Astrocyte of the cerebellum (primary cell): ENCODE results near the gene IGHMBP2.

Source experiments
- DNase-seq: peaks from one replicate; pipeline ENCODE4 v3.0.0-alpha.2; 2011; ENCODE audit warnings: low read depth
- H3K4me3 ChIP-seq: 2 replicates; pipeline ENCODE4 v1.5.1; 2011; ENCODE audit warnings: mild to moderate bottlenecking, low read depth, low read length, moderate library complexity
- in situ Hi-C: cut with HindIII; loops from 2 replicates; pipeline ENCODE4 v1.10.0; 2017; ENCODE audit warnings: low sequenced_read_pairs
- TF ChIP-seq, protein P1 (sequence below): IDR thresholded peaks from 2 replicates; pipeline ENCODE4 v1.5.1; 2012; ENCODE audit warnings: low read length, low read depth, moderate library complexity, mild to moderate bottlenecking; ENCODE audit errors: missing control alignments

The IGHMBP2 gene

GRCh38 chr11:68935066-68935465 is 31.4 kb downstream of the IGHMBP2 start:
- in situ Hi-C loops = no loop called here
- no peak for DNase-seq
- TF ChIP-seq, protein P1, sequence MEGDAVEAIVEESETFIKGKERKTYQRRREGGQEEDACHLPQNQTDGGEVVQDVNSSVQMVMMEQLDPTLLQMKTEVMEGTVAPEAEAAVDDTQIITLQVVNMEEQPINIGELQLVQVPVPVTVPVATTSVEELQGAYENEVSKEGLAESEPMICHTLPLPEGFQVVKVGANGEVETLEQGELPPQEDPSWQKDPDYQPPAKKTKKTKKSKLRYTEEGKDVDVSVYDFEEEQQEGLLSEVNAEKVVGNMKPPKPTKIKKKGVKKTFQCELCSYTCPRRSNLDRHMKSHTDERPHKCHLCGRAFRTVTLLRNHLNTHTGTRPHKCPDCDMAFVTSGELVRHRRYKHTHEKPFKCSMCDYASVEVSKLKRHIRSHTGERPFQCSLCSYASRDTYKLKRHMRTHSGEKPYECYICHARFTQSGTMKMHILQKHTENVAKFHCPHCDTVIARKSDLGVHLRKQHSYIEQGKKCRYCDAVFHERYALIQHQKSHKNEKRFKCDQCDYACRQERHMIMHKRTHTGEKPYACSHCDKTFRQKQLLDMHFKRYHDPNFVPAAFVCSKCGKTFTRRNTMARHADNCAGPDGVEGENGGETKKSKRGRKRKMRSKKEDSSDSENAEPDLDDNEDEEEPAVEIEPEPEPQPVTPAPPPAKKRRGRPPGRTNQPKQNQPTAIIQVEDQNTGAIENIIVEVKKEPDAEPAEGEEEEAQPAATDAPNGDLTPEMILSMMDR = no peak
- no peak overlapping the region for H3K4me3 ChIP-seq

GRCh38 chr11:68935516-68936357 is 32.0 kb downstream of the IGHMBP2 start:
- no peak for DNase-seq
- no peak overlapping the region for H3K4me3 ChIP-seq
- in situ Hi-C loops = no loop called here
- TF ChIP-seq, protein P1 = no peak

GRCh38 chr11:68936358-68936636 is 32.6 kb downstream of the IGHMBP2 start:
- no peak for DNase-seq
- in situ Hi-C loops = no loop called here
- no peak overlapping the region for H3K4me3 ChIP-seq
- TF ChIP-seq, protein P1 = no peak

DNA sequence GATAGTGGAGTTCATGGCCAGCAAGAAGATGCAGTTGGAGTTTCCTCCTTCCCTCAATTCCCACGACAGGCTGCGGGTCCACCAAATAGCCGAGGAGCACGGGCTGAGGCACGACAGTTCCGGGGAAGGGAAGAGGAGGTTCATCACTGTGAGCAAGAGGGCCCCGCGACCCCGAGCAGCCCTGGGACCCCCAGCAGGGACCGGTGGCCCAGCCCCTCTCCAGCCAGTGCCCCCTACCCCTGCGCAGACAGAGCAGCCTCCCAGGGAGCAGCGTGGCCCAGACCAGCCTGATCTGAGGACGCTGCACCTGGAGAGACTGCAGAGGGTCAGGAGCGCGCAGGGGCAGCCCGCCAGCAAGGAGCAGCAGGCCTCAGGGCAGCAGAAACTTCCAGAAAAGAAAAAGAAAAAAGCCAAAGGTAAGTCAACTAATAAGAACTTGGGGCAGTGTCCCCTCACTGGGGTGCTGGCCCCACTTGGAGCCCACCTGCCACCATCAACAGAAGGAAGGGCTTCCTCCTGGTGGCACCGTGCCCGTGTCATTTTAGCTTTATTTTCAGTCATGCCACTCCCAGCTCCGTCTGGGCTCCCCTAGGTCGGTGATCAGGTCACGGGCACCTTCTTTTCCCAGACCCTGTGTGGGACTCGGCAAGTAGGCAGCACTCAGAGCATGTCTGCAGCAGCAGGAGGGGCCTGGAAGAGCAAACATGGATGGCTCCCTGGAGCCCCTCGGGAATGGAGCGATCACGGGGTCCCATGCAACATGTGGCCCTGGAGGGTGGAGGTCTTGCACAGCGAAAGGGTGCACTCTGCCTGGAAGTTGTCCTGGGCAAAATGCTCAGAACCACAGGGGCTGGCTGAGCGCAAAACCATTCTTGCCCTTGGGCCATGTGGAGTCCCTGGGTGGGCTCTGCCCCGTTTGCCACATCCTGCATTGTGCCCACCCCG is 33.3 kb downstream of the IGHMBP2 start:
- no peak for DNase-seq
- H3K4me3 ChIP-seq = no peak overlapping the region
- TF ChIP-seq, protein P1 = no peak
- in situ Hi-C loops = no loop called here

DNA sequence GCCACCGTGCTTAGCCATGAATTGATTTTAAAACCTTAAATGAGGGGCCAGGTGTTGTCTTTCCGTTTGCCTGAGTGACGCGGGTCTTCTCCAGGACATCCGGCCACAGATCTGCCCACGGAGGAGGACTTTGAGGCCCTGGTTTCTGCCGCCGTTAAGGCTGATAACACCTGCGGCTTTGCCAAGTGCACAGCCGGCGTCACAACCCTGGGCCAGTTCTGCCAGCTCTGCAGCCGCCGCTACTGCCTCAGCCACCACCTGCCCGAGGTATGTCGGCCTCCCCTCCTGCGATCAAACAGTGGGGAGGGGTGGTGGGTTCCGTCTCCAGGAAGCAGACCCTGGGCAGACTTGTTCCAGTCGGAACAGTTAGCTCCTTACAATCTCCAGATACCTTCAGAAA is 34.4 kb downstream of the IGHMBP2 start:
- in situ Hi-C loops = no loop called here
- no peak overlapping the region for H3K4me3 ChIP-seq
- TF ChIP-seq, protein P1 = no peak
- no peak for DNase-seq

GRCh38 chr11:68938816-68939582 is 35.3 kb downstream of the IGHMBP2 start:
- TF ChIP-seq, protein P1 = no peak
- in situ Hi-C loops = no loop called here
- DNase-seq = no peak
- H3K4me3 ChIP-seq = no peak overlapping the region
